GM21367 (cell line): ENCODE measurements around the gene TMEM164.

ENCODE experiments used
- ATAC-seq: cut with Tn5 transposase; IDR thresholded peaks from one replicate; pipeline ENCODE4 v1.9.1; 2021; ENCODE audit not compliant: unreplicated experiment

TMEM164 gene

DNA sequence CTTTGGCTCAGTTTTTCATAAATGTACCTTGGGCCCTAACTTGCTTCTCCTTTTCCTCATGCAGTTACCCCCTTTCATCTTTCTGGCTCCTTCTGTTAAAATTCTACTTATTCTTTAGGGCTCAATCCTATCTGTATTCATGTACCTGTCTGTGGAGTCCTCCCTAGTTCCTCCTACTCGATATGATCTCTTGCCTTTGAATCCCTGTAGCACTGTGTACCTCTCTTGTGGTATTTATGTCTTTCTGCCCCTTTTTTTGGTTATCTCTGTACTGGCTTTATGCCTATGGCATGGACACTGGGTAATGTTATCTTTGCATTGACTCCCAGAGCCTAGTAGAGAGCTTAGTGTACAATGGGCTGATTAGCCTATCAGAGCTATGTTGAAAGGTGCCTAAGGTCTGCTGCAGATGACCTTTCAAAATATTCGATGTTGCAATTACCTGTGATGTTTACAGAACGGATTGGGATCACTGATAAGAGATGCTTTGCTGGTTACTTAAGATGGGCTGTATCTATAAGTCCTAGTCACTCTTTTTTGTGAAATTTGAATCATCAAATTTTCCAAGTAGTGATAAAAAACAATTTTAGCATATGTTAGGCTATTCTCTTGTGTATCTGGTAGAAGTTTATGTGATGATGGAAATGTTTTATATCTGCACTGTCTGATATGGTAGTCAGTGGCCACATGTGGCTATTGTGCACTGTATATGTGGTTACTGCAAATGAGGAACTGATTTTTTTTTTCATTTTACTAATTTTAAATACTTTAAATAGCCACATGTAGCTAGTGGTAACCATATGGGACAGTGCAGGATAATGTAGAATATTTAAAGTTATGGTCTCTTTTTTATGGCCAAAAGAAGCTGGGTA lies 33.5 kb downstream of the TMEM164 start:
- no peak for ATAC-seq

GRCh38 chrX:110037178-110037577 lies 34.3 kb downstream of the TMEM164 start:
- ATAC-seq = no peak

- ATAC-seq = no peak
These were observed 36.0 kb downstream of the TMEM164 start for GRCh38 chrX:110038900-110039299.

DNA sequence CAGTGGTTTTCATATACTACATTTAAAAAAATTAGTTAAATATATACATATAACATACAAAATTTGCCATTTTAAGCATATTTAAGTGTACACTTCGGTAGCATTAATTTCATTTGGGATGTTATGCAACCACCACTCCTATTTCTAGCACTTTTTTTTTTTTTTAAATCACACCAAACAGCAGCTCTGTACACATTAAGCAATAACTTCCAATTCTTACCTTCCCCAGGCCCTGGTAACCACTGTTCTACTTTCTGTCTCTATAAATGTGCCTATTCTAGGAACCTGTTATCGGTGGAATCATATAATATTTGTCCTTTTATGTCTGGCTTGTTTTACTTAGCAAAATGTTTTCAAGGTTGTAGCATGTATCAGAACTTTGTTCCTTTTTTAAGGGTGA lies 39.1 kb downstream of the TMEM164 start:
- no peak for ATAC-seq

GRCh38 chrX:110042496-110042895 lies 39.6 kb downstream of the TMEM164 start:
- ATAC-seq = no peak

GRCh38 chrX:110043506-110043905 lies 40.6 kb downstream of the TMEM164 start:
- no peak for ATAC-seq

GRCh38 chrX:110044346-110045249 lies 41.7 kb downstream of the TMEM164 start:
- no peak for ATAC-seq

DNA sequence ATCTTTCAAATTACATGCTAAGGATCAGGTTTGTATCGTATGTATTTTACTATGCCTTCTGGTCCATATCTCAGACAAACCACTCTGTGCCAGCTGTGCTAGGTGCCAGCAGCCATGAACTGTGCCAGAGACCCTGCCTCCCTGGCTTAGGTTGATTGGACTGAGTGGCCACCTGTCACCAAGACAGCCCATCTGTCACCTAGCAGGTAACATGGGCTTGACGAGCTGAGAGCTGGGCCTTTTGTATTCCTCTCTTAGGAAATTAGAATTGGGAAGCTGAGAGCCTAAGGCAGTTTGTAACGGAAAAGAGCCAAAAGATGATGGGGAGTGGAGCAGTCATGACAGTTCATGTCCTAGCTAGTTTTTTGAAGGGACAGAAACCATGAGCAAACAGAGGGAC lies 42.5 kb downstream of the TMEM164 start:
- no peak for ATAC-seq

GRCh38 chrX:110046001-110046400 lies 43.1 kb downstream of the TMEM164 start:
- no peak for ATAC-seq

- ATAC-seq = no peak
These were observed 44.1 kb downstream of the TMEM164 start for GRCh38 chrX:110046971-110047370.

- ATAC-seq = no peak
These were observed 46.2 kb downstream of the TMEM164 start for GRCh38 chrX:110049096-110049495.

DNA sequence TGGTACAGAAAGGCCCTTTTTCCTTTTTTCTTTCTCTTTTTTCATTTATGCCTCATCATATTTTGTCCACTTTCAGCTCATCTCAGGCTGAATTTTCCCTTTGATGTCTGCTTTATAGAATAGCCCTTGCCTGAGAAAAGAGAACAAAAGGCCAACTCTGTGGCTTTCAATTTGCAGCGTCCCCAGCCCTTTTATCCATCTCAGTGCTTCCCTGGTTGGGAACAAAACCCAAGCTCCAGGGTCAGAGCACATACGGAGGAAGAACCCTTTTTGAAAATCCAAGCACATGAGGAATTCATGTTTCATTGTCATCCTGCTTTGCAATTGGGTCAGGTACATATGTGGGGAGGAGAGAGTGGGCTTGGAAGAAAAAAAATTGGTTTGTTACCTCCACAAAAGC lies 47.5 kb downstream of the TMEM164 start:
- no peak for ATAC-seq

DNA sequence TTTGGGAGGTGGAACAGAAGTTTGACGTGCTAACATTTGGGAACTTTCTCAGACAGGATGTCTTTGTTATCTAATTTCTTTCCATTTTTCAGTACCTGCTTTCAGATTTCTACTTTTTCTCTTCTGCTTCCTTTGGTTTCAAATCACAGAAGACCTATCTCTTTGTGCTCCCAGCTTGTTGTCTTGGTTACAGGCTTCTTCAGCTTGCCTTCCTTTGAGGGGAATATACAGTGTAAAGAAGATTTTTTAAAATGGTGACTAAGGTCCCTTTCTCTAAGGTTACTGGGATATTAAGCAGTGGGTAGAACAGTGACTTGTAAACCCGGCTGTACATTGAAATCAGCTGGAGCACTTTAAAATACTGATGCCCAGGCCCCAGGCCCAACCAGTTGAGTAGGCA lies 48.0 kb downstream of the TMEM164 start:
- no peak for ATAC-seq

DNA sequence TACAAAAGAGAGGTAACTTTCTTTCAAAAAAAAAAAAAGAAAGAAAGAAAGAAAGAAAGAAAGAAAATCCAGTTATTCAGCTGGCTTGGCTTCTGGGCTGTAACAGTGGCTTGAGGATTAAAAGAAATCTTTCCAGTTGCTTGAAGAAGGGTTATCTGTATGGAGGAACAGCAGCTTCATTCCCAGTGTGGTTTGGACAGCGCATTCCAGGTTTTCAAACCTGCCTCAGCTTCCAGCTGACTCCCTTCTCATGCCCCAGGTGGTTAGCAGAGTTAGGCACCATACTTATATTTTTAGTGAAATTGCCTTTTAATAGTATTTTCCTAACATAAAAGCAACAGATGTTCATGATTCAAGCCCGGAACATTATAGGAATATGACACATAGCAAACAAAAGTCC lies 48.6 kb downstream of the TMEM164 start:
- no peak for ATAC-seq

DNA sequence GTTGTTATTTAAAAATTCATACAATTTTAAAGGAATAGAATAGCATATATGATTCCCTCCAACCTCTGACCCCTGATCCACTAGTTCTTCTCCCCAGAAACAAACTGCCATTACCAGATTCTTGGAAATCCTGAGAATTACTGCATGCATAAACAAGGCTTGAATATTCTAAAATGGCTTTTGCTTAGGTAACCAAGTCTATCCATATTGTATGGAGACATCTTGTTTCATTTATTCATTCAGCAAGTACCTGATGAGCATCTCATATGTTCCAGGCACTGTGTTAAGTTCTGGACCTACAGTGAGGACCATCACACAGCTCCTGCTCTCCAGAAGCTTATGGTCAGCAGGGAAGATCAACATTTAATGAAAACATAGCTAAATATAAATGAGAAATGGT lies 49.4 kb downstream of the TMEM164 start:
- no peak for ATAC-seq

DNA sequence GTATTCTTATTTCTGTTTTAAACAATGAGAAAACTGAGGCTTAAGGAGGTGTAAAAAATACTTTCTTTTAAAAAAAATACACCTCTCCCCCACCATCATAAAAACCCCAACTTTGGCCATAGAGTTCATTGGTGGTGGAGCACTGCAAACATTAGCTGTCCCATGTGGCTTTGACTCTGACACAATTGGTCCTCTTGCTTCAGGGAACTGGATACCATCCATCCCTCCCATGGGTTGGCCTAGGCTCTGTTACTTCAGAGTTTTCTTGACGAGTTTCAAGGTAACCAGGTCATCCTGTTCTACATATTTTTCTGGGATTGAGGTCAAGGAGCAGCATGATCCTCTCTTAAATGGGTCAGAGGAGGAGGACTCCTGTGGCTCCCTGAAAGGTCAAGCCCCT lies 50.5 kb downstream of the TMEM164 start:
- ATAC-seq = no peak

DNA sequence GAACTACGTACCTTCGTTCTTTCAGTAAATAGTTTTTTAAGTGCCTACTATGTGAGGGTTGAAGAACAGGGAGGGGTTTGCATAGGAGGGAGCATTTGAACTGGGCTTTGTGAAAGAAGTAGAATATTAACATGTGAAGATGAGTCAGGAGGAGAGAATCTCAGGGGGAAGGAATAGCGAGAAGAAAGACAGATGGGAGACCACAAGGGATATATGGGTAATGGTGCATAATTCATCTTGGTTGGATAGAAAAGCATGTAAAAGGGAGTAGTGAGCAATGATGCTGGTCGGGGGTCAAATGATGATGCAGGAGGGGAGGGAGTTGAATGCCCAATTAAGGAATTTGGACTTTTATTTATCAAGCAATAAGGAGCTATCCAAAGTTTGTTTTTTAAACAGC lies 52.7 kb downstream of the TMEM164 start:
- no peak for ATAC-seq

DNA sequence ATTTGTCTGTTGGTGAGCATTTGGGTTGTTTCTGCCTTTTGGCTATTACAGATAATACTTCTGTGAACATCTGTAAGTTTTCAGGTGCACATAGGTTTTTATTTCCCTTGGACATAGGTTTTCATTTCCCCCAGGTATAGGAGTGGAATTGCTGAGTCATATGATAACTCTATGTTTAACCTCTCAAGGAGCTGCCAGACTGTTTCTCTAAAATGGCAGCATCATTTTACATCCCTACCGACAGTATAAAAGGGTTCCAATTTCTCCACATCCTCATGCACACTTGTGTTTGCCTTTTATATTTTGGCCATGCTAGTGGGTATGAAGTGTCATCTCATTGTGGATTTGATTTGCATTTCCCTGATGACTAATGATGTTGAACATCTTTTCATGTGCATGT lies 53.5 kb downstream of the TMEM164 start:
- ATAC-seq = no peak

- no peak for ATAC-seq
These were observed 56.5 kb downstream of the TMEM164 start for GRCh38 chrX:110059410-110059809.

DNA sequence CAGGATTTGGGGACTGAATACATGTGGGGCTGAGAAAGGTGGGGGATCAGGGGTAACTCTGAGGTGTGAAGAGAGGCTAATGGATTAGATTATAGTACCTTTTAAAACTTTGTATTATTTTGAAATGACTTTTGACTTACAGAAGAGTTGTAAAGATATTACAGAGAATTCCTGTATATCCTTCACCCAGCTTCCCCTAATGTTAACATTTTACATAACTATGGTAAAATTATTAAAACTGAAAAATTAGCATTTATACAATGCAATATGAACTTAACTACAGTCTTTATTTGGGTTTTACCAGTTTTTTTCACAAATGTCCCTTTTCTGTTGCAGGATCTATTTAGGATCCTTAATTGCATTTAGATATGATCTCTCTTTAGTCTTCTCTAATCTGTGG lies 57.4 kb downstream of the TMEM164 start:
- no peak for ATAC-seq

- ATAC-seq = no peak
These were observed 58.1 kb downstream of the TMEM164 start for GRCh38 chrX:110060846-110061537.
